Glomerular endothelial cell (primary cell): ENCODE data around the gene CDC42SE1. TPM values are rescaled to one million over a fixed set of nuclear protein-coding genes. Genes with fewer than 3 reads are reported as not detected.

Experiments used
- DNase-seq: peaks from one replicate; pipeline ENCODE4 v3.0.0-alpha.2; 2011; ENCODE audit warnings: low read depth, low spot score; ENCODE audit errors: extremely low read depth
- total RNA-seq: library from RNA; depleted of rRNA; stranded (reverse); fragments of >200 nt; gene quantifications from 2 replicates; pipeline ENCODE4 v1.2.3, GENCODE V29; 2015

CDC42SE1 gene
- total RNA-seq, 1 donor from 2014 or later = 73.9 TPM

DNA sequence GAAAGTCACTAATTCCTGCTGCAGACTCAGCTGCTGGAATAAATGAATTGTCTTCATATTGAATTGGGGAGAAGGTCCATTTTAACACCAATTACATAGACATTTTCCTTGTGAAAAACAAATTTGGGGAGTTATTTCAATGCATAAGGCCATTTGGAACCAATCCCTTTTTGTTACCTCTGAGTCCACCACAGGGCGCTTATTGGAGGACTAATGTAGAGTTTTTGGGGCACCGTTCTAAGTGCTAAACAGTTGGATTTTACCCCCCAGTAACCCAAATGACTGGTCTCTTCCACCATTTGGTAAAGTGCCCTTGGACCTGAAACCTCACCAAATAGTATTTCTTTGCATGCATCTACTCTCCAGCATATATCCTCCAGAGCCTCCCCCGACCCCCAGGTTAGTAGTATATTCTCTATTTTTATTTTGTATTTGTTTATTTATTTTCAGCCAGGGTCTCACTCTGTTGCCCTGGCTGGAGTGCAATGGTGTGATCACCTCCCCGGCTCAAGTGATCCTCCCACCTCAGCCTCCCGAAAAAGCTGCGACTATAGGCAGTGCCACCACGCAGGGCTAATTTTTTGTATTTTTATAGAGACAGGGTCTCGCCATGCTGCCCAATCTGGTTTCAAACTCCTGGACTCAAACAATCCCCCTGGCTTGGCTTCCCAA, 49.6 kb downstream of the CDC42SE1 start:
- DNase-seq = no peak

DNA sequence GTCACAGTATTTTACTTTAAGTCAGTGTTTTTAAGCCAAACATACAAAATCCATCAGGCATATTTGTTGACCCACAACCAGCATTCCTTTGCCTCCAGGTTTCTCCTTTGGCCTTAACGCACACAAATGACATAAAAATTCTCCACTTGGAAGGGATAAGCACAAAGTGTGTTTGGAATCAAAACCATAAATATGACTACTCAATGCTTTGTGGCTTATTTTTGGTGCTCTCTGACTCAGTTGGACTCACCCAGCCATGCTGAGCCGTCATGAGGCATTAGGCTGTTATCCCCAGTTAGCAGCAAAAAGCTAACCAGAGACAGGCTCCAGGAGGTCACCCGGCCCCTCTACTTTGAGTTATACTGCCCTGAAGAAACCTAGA, 50.2 kb downstream of the CDC42SE1 start:
- no peak for DNase-seq

DNA sequence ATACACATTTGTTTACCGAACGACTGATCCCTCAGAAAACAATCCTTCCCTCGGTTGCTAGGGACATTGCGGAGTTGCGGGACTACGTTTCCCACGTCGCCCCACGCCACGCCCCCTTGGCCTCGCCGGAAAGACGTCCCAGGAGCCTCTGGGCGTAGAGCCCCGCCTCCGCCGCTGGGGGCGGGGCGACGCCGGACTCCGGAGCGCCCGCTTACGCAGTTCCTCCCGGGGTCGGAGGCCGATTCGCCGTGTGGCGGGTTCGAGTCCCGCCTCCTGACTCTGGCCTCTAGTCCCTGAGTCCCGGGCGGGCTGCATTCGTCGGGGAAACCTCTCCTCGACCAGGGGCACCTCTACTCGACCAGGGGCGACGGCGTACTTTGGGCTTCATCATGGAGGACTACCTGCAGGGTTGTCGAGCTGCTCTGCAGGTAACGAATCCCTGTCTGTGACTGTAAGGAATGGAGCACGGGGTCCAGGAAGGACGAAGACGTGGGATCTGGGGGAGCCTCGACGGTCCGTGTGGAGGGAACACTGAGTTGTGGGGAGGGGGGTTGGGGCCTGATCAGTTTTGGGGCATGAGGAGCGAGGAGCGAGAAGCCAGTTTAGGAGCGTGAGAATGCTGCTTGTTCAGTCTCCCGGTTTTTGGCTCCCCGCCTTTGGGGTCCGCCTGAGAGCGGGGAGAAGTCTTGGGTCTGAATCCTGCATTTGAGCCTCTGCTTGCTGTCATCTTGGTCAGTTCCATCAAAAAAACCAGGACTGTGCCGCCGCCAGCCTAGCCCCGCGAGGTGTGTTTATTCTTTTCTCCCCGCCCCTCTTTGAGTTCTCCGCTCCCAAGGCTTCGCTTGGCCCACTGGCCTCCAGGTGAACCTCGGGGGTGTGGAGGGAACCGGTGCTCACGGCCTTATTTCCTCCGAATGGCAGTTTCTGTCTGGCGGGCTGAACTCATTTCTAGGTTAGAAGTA, 50.9 kb downstream of the CDC42SE1 start, which contains the start of gene PRUNE1:
Gene PRUNE1, plus strand, starts transcription at position 206 of the 962 bp plus-strand sequence. Its CDS starts 184 bp downstream, at position 390.
- peak; percentile 95 for DNase-seq

DNA sequence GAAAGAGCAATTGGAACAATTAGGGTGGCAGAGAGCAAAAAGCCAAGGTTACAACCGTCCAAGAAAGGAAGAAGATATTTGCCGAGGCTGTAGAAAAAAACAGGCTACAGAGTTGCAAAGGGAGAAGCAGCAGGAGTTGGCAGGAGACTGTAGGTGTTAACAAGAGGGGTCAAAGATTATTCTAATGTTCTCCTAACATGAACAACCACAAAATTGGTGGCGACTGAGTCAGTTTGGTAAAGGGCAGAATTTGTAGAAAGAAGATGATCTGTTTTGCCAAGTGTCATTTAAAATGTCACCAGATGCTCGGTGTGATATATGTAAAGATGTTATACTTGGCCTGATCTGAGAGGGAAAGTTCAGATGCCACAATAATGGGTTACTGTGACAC, 51.6 kb downstream of the CDC42SE1 start:
- DNase-seq = no peak

DNA sequence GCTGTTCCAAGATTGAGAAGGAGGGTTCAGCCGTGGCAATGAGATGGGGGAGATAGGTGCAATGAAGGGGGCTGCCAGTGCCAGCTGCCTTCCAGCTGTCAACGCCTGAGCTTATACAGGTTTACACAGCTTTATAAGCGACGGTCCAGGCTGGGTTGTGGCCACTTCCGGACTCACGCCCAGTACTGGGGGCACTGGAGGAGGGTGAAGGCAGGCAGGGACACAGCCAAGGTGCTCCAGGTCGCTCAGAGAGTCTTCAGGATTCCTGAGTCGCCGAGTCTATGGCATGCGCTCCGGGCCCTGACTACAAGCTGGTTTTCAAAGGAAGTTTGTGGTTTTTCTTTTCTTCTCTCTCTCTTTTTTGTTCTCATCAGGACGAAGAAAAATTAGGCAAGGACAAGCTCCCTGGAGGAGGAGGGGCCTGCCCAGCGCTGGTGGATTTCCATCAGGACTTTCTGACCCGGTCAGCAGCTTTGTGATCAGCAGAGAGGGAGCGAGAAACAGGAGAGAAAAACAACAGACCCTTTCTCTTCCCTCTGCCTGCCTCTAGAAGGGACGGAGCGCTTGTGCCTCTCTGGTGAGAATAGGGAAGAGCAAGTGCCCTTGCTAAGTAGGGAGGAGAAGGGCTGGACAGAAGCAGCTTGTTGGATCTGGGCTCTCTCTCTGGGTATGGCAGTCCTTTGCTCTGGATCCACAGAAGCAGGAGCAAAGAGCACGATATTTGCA, 52.9 kb downstream of the CDC42SE1 start, which contains the start of gene MINDY1:
Gene MINDY1, minus strand, starts transcription at position 576 of the 726 bp plus-strand sequence. CDS start 4,285 bp downstream, outside the sequence.
- DNase-seq = no peak

DNA sequence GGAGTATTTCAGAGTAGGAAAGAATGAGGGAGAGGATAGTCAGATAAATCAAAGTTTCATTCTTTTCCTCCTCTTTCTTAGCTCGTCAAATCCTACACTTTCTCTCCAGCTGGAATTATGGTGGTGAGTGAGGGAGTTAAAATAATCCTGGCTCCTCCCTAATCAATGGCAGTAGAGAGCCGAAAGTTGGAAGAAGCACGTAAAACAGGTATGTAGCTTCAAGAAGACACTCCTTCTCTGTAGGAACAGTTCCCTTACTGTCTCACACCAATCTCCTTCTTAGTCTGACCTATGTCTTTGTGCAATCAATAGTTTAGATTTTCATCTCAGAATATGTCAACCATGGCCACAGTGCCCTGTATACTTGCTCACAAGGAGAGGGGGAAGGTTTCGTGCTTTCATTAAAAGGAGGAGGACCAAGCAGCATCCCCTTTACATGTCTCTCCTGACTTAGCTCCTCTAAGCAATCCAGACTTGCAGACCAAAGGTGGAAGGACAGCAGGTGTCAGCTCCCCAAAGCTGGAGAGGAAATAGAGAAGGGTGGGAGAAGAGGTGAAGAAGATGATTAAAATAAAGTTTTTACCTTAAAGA, 53.6 kb downstream of the CDC42SE1 start:
- DNase-seq = no peak

DNA sequence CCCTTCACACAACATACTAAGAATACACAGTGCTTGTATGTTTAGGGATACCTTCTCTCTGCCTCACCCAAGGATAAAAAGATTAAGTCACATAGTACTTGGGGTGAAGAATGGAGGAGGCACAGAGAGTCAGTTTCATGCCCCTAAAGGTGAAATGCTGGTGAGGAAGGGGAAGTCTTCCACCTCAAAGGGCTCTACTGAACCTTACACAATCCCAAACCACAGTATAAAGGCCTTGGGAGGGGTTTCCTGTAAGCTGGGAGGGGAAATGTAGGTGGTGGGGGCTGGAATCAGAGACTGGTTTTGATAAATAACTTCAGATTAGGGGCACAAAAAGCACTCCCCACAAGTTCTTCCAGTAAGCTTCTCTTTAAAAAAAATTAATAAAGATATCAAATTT, 56.2 kb downstream of the CDC42SE1 start:
- DNase-seq = no peak

DNA sequence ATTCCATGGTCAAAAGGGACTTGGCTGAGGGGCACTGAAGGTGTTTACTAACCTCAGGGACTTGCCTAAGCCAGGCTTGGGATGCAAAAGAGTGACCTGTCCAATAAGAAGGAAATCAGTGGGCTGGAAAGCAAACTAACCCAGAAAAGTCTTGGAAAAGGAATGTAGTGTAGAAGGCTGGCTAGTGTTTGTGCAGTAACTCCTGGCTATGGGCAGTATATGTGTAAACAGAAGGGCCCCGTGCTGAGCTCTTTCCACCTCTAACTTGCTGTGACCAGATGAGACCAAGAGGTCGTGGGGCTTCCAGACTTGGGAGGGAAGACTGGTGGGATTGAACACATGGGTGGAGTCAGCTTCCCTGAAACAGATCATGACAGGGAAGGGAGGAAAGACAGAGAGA, 56.8 kb downstream of the CDC42SE1 start:
- no peak for DNase-seq

DNA sequence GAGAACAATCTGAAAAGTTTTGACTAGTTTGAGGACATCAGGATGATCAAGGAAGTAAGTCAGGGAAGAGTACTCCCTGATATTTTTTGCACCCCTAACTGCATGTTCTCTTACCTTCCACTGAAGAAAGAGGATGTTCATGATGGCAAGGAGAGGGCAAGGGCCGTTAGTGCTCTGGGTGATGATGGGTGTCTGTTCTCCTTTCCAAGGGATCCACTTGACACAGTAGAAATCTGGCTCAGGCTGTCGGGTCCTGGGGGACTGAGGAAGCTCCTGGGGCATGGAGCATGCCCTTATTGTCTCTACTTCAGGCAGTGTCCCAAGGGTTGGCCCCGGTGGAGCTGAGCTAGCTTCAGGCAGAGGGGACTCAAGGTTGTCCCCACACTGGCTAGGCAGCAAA, 57.4 kb downstream of the CDC42SE1 start:
- DNase-seq = no peak

DNA sequence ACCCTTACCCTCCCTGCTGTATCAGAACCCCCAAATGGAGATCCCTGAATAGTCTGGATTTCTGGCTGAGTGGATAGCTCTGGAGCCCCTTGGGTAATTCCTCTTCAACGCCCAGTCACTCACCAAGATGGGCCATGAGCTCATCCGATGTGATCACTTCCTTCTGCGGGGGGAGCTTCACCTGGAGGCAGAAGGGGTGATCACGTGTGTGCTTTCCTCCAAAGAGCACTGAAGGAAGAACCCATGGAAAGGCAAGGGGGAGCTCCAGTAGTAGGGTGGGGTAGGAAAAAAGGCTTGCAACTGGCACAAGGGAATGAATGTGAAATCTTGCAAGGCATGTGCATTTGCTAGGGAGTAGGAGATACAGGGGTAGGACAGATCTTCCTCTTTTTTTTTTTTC, 57.8 kb downstream of the CDC42SE1 start:
- DNase-seq = no peak

Other genes starting within 250 kb of the CDC42SE1 start
- gene ARNT, start 183.0 kb downstream of the CDC42SE1 start, total RNA-seq = 20.4 and 28.1 TPM in 2 replicates
- gene CTXND2, start 172.5 kb downstream of the CDC42SE1 start, total RNA-seq = not detected in 2 replicates
- 23.1 and 29.5 TPM in 2 replicates for gene SETDB1, start 133.3 kb downstream of the CDC42SE1 start, total RNA-seq
- 109 and 139 TPM in 2 replicates for gene CERS2, start 84.8 kb downstream of the CDC42SE1 start, total RNA-seq
- 0.19 TPM in 1 of 2 replicates, not detected in the other for gene ANXA9, start 77.3 kb downstream of the CDC42SE1 start, total RNA-seq
- gene MINDY1, start 52.7 kb downstream of the CDC42SE1 start, total RNA-seq = 12.5 and 17.9 TPM in 2 replicates
- gene PRUNE1, start 51.2 kb downstream of the CDC42SE1 start, total RNA-seq = 4.5 and 6.1 TPM in 2 replicates
- not detected in 2 replicates for gene BNIPL, start 23.0 kb downstream of the CDC42SE1 start, total RNA-seq
- 2.4 and 2.9 TPM in 2 replicates for gene C1orf56, start 11.9 kb downstream of the CDC42SE1 start, total RNA-seq
- gene MLLT11, start 775 bp upstream of the CDC42SE1 start, total RNA-seq = 25.1 and 27.6 TPM in 2 replicates
- 3.4 and 7.4 TPM in 2 replicates for gene GABPB2, start 11.1 kb upstream of the CDC42SE1 start, total RNA-seq
- 20.2 and 28.1 TPM in 2 replicates for gene SEMA6C, start 87.0 kb upstream of the CDC42SE1 start, total RNA-seq
- gene TNFAIP8L2, start 97.0 kb upstream of the CDC42SE1 start, total RNA-seq = not detected in 2 replicates
- 4.7 and 5.9 TPM in 2 replicates for gene LYSMD1, start 106.3 kb upstream of the CDC42SE1 start, total RNA-seq
- 39.3 and 42.6 TPM in 2 replicates for gene SCNM1, start 106.5 kb upstream of the CDC42SE1 start, total RNA-seq
- gene TMOD4, start 116.4 kb upstream of the CDC42SE1 start, total RNA-seq = not detected in 2 replicates
- gene VPS72, start 130.6 kb upstream of the CDC42SE1 start, total RNA-seq = 38.1 and 58.2 TPM in 2 replicates
- gene PIP5K1A, start 138.9 kb upstream of the CDC42SE1 start, total RNA-seq = 36.4 and 45.3 TPM in 2 replicates
- gene PSMD4, start 195.1 kb upstream of the CDC42SE1 start, total RNA-seq = 151 and 156 TPM in 2 replicates
- gene ZNF687, start 222.7 kb upstream of the CDC42SE1 start, total RNA-seq = 17.6 and 22.8 TPM in 2 replicates